ENCODE data around the gene RPTOR.

Gene RPTOR

GRCh38 chr17:80779336-80779735 is 234.7 kb downstream of the RPTOR start:
- no peak for DNase-seq (ENCODE audit: low read depth in 2 of 2, low spot score in 1 of 2)

GRCh38 chr17:80779961-80780380 is 235.3 kb downstream of the RPTOR start:
- no peak for DNase-seq (ENCODE audit: low read depth in 2 of 2, low spot score in 1 of 2)

DNA sequence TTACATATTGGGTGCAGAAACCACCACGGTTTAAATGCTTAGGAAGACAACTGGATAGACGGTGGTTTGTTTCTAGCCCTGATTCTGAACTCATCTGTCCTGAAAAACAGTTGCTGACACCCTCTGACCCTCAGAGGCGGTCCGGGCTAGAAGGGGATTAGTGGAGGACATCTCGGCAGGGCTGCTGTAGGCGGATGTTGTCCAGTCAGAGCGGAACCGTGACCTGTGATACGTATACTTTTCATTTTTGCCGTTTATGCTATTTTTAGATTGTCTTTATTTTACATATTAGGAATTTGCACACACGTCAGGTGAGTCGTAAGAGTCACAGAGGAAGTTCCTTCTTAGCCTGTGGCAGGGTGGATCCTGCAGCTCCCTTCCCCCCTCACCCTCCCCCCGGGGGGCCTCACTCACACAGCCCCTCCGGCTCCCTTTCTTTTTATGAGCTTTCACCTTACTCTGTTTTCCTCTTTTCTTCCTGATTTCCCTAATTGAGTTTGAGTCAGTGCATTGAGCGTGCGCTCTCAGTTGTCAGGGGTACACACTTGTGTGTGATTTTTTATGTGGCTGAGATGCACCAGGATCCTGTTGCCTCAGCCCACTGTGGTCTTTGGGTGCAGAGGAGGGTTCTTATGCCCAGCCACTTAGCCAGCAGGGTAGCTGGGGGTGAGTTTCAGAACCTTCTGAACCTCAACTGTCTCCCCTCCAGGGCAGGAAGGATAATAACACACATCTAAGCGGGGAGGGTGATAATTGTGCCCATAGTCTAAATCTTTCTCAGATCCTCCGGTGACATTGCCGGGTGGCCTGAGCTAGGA is 236.0 kb downstream of the RPTOR start:
- DNase-seq (ENCODE audit: low read depth in 2 of 2, low spot score in 1 of 2): no peak

- DNase-seq (ENCODE audit: low read depth in 2 of 2, low spot score in 1 of 2): no peak
Observed at GRCh38 chr17:80781211-80781610, 236.6 kb downstream of the RPTOR start.

DNA sequence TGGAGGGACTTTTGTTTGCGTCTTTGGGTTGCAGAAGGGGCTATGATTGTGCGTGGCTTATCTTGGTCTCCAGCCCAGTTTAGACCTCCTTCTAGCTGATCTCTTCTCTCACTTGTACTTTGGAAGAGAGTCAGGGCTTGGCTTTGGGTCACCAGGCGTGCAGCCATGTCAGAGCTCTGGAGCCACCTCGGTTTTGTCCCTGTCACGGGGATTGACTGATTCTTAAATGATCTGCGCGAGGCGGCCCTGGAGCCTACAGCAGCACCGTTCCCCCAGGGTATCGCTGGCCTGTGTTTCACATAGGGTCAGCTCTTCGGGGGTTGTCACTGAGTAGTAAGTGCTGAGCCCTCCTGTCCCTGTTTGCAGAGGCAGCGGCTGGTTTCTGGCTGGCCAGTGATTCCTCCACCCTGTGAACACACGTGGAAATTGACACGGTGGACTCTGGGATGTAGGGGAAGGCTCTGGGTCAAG is 237.2 kb downstream of the RPTOR start:
- no peak for DNase-seq (ENCODE audit: low read depth in 2 of 2, low spot score in 1 of 2)

GRCh38 chr17:80782536-80783427 is 238.1 kb downstream of the RPTOR start:
- DNase-seq (ENCODE audit: low read depth in 2 of 2, low spot score in 1 of 2): no peak

GRCh38 chr17:80783486-80783885 is 238.8 kb downstream of the RPTOR start:
- no peak for DNase-seq (ENCODE audit: low read depth in 2 of 2, low spot score in 1 of 2)

DNA sequence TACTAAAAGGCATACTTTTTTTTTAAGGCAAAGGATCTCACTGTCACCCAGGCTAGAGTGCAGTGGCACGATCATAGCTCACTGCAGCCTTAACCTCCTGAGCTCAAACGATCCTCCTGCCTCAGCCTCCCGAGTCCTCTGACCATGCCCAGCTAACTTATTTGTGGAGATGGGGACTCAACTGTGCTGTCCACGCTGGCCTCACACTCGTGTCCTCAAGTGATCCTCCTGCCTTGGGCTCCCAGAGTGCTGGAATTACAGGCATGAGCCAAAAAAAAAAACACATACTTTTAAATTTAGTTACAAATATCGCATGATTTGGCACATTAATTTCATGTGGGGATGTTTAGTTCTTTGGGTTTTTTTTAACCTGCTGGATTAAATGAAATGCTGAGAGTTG is 239.3 kb downstream of the RPTOR start:
- DNase-seq (ENCODE audit: low read depth in 2 of 2, low spot score in 1 of 2): no peak

GRCh38 chr17:80785477-80786178 is 241.0 kb downstream of the RPTOR start:
- no peak for DNase-seq (ENCODE audit: low read depth in 2 of 2, low spot score in 1 of 2)

DNA sequence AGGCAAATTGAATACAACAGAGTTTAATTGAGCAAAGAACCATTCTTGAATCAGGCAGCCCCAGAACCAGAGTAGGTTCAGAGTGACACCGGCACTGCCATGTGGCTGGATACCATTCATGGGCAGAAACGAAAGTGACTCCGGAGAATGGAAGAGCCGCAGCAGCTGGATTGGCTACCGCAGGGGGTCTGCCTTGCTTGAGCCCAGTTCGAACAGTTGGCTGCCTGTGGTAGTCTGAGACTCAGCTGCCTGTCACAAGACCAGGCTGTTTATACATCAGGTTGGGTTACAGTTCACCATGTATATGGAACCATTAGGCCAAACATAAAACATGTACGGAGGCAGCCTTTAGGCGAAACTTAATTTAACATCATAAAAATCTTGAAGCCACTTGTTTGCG is 241.8 kb downstream of the RPTOR start:
- DNase-seq (ENCODE audit: low read depth in 2 of 2, low spot score in 1 of 2): no peak

GRCh38 chr17:80786887-80787286 is 242.2 kb downstream of the RPTOR start:
- no peak for DNase-seq (ENCODE audit: low read depth in 2 of 2, low spot score in 1 of 2)

- DNase-seq (ENCODE audit: low read depth in 2 of 2, low spot score in 1 of 2): no peak
Observed at GRCh38 chr17:80787881-80788280, 243.2 kb downstream of the RPTOR start.

- no peak for DNase-seq (ENCODE audit: low read depth in 2 of 2, low spot score in 1 of 2)
Observed at GRCh38 chr17:80789356-80789902, 244.8 kb downstream of the RPTOR start.

DNA sequence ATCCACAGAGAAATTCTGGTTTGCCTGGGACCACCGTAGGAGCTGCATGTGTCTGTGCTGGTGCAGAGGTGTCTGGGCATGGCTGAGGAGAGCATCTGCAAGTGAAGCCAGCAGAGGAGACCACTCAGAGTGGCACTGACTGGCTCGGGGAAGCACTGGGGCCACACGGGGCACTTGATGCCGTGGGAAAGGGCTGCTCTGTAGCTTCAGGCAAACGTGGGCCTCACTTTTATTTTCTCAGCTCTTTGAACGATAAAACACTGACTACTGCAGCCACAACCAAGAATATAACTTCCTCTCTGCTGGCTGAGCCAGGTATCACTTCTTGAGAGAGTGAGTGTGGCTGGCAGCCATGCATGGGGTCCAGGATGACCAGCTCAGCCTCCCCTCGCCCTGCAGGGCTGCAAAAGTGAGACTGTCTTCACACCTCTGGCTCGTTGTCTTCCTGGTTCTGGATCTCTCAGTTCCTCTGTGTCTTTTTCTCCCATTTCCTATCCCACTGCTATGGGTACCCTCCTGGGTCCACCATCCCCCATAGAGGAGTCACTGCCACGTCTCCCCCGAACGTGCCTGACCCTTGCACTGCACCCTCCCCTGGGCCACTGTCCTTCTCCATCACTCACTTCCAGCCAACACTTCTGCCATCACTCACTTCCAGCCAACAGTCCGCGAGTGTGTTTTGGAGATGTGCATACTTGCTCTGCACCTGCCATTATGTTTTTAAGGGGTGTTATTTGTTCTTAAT is 245.6 kb downstream of the RPTOR start:
- DNase-seq (ENCODE audit: low read depth in 2 of 2, low spot score in 1 of 2): no peak

GRCh38 chr17:80790981-80791742 is 246.5 kb downstream of the RPTOR start:
- no peak for DNase-seq (ENCODE audit: low read depth in 2 of 2, low spot score in 1 of 2)

GRCh38 chr17:80791758-80792284 is 247.2 kb downstream of the RPTOR start:
- no peak for DNase-seq (ENCODE audit: low read depth in 2 of 2, low spot score in 1 of 2)

DNA sequence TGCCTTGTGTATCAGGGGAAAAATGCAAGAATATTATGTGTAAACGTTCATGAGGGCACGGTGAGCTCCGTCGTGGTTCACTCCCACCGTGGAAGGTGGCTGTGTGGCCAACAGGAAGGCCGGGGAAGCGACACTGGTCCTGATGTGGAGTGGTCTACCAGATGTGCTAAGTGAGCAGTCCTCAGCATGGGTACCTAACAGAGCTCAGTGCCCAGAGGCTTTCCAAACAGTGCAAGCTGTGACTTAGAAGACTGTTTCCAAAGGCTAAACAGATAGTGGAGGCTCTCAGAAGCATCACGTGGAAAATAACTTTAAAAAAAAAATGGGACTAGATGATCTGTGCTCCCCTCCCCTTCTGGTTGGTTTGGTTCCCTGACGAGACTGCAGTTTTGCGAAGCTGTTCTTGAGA is 247.7 kb downstream of the RPTOR start:
- DNase-seq (ENCODE audit: low read depth in 2 of 2, low spot score in 1 of 2): no peak

DNA sequence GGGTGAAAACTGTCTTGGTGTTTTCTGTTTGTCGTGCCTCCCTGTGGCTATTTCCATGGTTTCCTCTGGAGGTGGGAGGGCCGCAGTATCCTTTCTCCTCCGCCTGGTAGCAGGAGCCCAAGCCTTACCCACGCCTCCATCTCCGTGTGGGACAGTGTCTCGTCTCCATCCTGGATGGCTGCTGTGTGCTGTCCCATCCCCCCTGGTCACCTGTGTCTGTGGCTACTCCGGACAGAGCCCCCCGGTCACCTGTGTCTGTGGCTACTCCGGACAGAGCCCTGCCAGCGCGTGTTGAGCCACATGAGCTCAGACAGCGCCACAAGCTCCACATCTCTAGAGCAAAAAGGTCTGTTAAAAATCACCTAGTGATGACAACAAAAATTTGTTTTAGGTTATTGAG is 248.8 kb downstream of the RPTOR start:
- no peak for DNase-seq (ENCODE audit: low read depth in 2 of 2, low spot score in 1 of 2)

- no peak for DNase-seq (ENCODE audit: low read depth in 2 of 2, low spot score in 1 of 2)
Observed at GRCh38 chr17:80793851-80794267, 249.2 kb downstream of the RPTOR start.

Data from stimulated activated CD8-positive, alpha-beta memory T cell treated with anti-CD3 and anti-CD28 coated beads, Interleukin-4, amount 100 ng/mL, for 1 hour (primary cell).